B cell (primary cell): ENCODE measurements around the gene PGS1. TPM values are rescaled to one million over a fixed set of nuclear protein-coding genes. Genes with fewer than 3 reads are reported as not detected.

ENCODE experiments used
- ATAC-seq: fragments of 200-7000 bp; cut with Tn5 transposase; one replicate; pipeline ENCODE4 v1.10.0; 2021; ENCODE audit warnings: low read depth, mild to moderate bottlenecking, moderate number of reproducible peaks, moderate library complexity
- CTCF ChIA-PET: fragments of 350-600 bp; sonication (Branson Sonifier 250); formaldehyde crosslinking; loops from one replicate; lab custom pipeline; 2021; ENCODE audit warnings: antibody characterized with exemption, inconsistent platforms; lab: Charles Lee
- POLR2A ChIA-PET: fragments of 350-600 bp; sonication (Branson Sonifier 250); formaldehyde crosslinking; loops from one replicate; lab custom pipeline; 2021; ENCODE audit warnings: antibody characterized with exemption; lab: Charles Lee
- DNase-seq: peaks from one replicate; pipeline ENCODE4 v3.0.0; 2013
- H2AFZ ChIP-seq: 2 replicates; pipeline ENCODE4 v1.6.1; 2012; ENCODE audit warnings: mild to moderate bottlenecking, low read depth, low read length; ENCODE audit not compliant: insufficient read depth, poor library complexity, severe bottlenecking
- H3K27ac ChIP-seq, 2 donors: 1 replicate in 1 of 2; 2 replicates in 1 of 2; pipeline ENCODE4 v1.5.1; 2012 to 2013; ENCODE audit warnings: low read length in 2 of 2, mild to moderate bottlenecking in 2 of 2, moderate library complexity in 1 of 2
- H3K27me3 ChIP-seq, 4 experiments: fragments of 200-600 bp in 1 of 4; sonication (generic) in 1 of 4; replicated peaks in 1 of 4; 1 replicate in 2 of 4; 2 replicates in 2 of 4; pipeline versions ENCODE4 v1.6.1 to v1.7.0; 2013 to 2016; ENCODE audit warnings: low read length in 3 of 4, mild to moderate bottlenecking in 2 of 4, mixed read lengths in 1 of 4, moderate library complexity in 1 of 4; ENCODE audit not compliant: insufficient read depth in 4 of 4, control insufficient read depth in 3 of 4; ENCODE audit errors: control extremely low read depth in 1 of 4
- H3K36me3 ChIP-seq, 2 experiments: replicated peaks in 1 of 2; 1 replicate in 1 of 2; 2 replicates in 1 of 2; pipeline versions ENCODE4 v1.6.1 to v1.7.1; 2013; ENCODE audit warnings: low read length in 1 of 2; ENCODE audit not compliant: insufficient read depth in 2 of 2, control insufficient read depth in 1 of 2; ENCODE audit errors: control extremely low read depth in 1 of 2, extremely low read depth in 1 of 2
- H3K4me1 ChIP-seq, 2 donors: fragments of 200-600 bp in 1 of 2; sonication (generic) in 1 of 2; 1 replicate in 1 of 2; 2 replicates in 1 of 2; pipeline versions ENCODE4 v1.5.1 to v1.6.1; 2013 to 2017; ENCODE audit warnings: low read length in 2 of 2; ENCODE audit not compliant: control insufficient read depth in 2 of 2, insufficient read depth in 2 of 2
- H3K4me2 ChIP-seq: replicated peaks from 2 replicates; pipeline ENCODE3; 2012; ENCODE audit warnings: mild to moderate bottlenecking, low read depth, low read length; ENCODE audit not compliant: poor library complexity, severe bottlenecking
- H3K4me3 ChIP-seq, 5 experiments: fragments of 200-600 bp in 1 of 5; sonication (generic) in 1 of 5; 1 replicate in 3 of 5; 2 replicates in 2 of 5; pipeline versions ENCODE4 v1.5.1 to v1.7.0; 2011 to 2016; ENCODE audit warnings: low read length in 4 of 5, mild to moderate bottlenecking in 4 of 5, low read depth in 2 of 5, control low read depth in 1 of 5, moderate library complexity in 1 of 5; ENCODE audit not compliant: insufficient read depth in 1 of 5; ENCODE audit errors: control extremely low read depth in 1 of 5, extremely low read depth in 1 of 5
- H3K79me2 ChIP-seq: fragments of 200-600 bp; sonication (generic); one replicate; pipeline ENCODE4 v1.6.0; 2016; ENCODE audit warnings: low read length; ENCODE audit not compliant: control insufficient read depth, insufficient read depth
- H3K9ac ChIP-seq: fragments of 200-600 bp; sonication (generic); 2 replicates; pipeline ENCODE4 v1.6.1; 2017; ENCODE audit warnings: mild to moderate bottlenecking, low read length, moderate library complexity
- H3K9me3 ChIP-seq, 3 donors: one replicate each; pipeline versions ENCODE4 v1.6.1 to v1.7.1; 2013; ENCODE audit warnings: low read length in 2 of 3; ENCODE audit not compliant: control insufficient read depth in 2 of 3, insufficient read depth in 1 of 3; ENCODE audit errors: control extremely low read depth in 1 of 3
- H4K20me1 ChIP-seq: 2 replicates; pipeline ENCODE4 v1.6.0; 2012; ENCODE audit warnings: mild to moderate bottlenecking, low read length; ENCODE audit not compliant: insufficient read depth, control insufficient read depth, poor library complexity, severe bottlenecking
- H3K27ac Mint-ChIP-seq: one replicate; pipeline ENCODE4 v1.8.0; 2021; ENCODE audit warnings: mixed read lengths
- H3K27me3 Mint-ChIP-seq: one replicate; pipeline ENCODE4 v1.8.0; 2021; ENCODE audit warnings: mixed read lengths
- H3K4me1 Mint-ChIP-seq: one replicate; pipeline ENCODE4 v1.8.0; 2021; ENCODE audit warnings: mixed read lengths
- H3K4me3 Mint-ChIP-seq: one replicate; pipeline ENCODE4 v1.8.0; 2021; ENCODE audit warnings: mixed read lengths
- H3K9me3 Mint-ChIP-seq: one replicate; pipeline ENCODE4 v1.8.0; 2022; ENCODE audit warnings: mixed read lengths; ENCODE audit not compliant: insufficient read depth
- CTCF ChIP-seq: fragments of 200-600 bp; IDR thresholded peaks from one replicate; pipeline ENCODE4 v1.8.0; 2022; ENCODE audit warnings: antibody characterized with exemption, mild to moderate bottlenecking
- EZH2 ChIP-seq: IDR thresholded peaks from 2 replicates; pipeline ENCODE4 v1.6.1; 2012; ENCODE audit warnings: borderline replicate concordance, low read depth, mild to moderate bottlenecking, moderate library complexity, low read length; ENCODE audit not compliant: insufficient read depth, poor library complexity, severe bottlenecking
- WGBS: methylation state at CpG from one replicate; pipeline ENCODE4 v1.1.5; 2013; ENCODE audit warnings: missing lambda C conversion rate; ENCODE audit not compliant: insufficient coverage; 5-methylcytosine and 5-hydroxymethylcytosine counted together
- intact Hi-C: fragments of 100-400 bp; cut with micrococcal nuclease; formaldehyde crosslinking; loops from one replicate; pipeline ENCODE4 v1.10.0; 2022
- polyA plus RNA-seq: library from polyadenylated mRNA; depleted of rRNA; stranded (reverse); fragments of >200 nt; gene quantifications from 2 replicates; pipeline ENCODE4 v1.2.3, GENCODE V29; 2012
- total RNA-seq, 2 donors: library from RNA; stranded (reverse); fragments of 120-200 nt in 1 of 2; gene quantifications; 1 replicate in 1 of 2; 2 replicates in 1 of 2; pipeline versions ENCODE4 v1.2.3 to v1.2.4, GENCODE V29; 2013 to 2022

PGS1 gene
- total and polyA plus RNA-seq, 2 donors (not counting 1 experiment from before 2014, with no cell fraction given) = 85.1 to 88.3 TPM

- H3K4me2 ChIP-seq = no peak overlapping the region
- H3K27me3 ChIP-seq = peaks cover 0 to 8% (median 0%) of the 10 kb centered on the region in 4 experiments
- H3K9ac ChIP-seq = no peak overlapping the region
- ATAC-seq (no peak), DNase-seq (no peak)
- no peaks in the 10 kb centered on the region for H3K79me2 ChIP-seq
- peaks cover 6 to 8% of the 10 kb centered on the region in 2 donors for H3K4me1 ChIP-seq
- no peaks in the 10 kb centered on the region for H3K9me3 ChIP-seq
- H3K4me1 Mint-ChIP-seq = no peaks in the 10 kb centered on the region
- no peak overlapping the region for H2AFZ ChIP-seq
- H3K4me3 Mint-ChIP-seq = no peak overlapping the region
- intact Hi-C loops = no loop called here
- no peak overlapping the region for H3K27ac ChIP-seq
- H3K9me3 Mint-ChIP-seq = no peaks in the 10 kb centered on the region
- WGBS = 78% methylated on average over 5 of the region's 7 CpGs
- no peak overlapping the region for H3K4me3 ChIP-seq
- TF ChIP-seq EZH2 (no peak), CTCF (no peak)
- no peaks in the 10 kb centered on the region for H3K36me3 ChIP-seq
- no peak overlapping the region for H3K27ac Mint-ChIP-seq
- H3K27me3 Mint-ChIP-seq = peaks cover 13% of the 10 kb centered on the region
- ChIA-PET POLR2A (no interaction called here), CTCF (no interaction called here)
- no peaks in the 10 kb centered on the region for H4K20me1 ChIP-seq
Measured at GRCh38 chr17:78371056-78371455, 7.4 kb upstream of the PGS1 start.

GRCh38 chr17:78372841-78373240, 5.6 kb upstream of the PGS1 start:
- Histone ChIP-seq H3K27me3 (peaks cover 0 to 3% (median 0%) of the 10 kb centered on the region in 4 experiments), H3K4me3 (no peak overlapping the region), H3K9me3 (no peaks in the 10 kb centered on the region), H3K9ac (no peak overlapping the region), H3K79me2 (peaks cover 4% of the 10 kb centered on the region), H3K4me2 (no peak overlapping the region), H3K4me1 (peaks cover under 1 to 2% of the 10 kb centered on the region in 2 donors), H4K20me1 (no peaks in the 10 kb centered on the region), H3K36me3 (no peaks in the 10 kb centered on the region), H2AFZ (no peak overlapping the region), H3K27ac (no peak overlapping the region)
- no peak for DNase-seq
- ATAC-seq = no peak
- ChIA-PET POLR2A (interaction anchor here (0.6 kb wide), 1 partner anchor 33 kb away, joined by 3 read pairs; no protein-coding TSS in a partner anchor), CTCF (interaction anchor here (1.0 kb wide), 1 partner anchor 12 kb away, joined by 3 read pairs; no protein-coding TSS in a partner anchor)
- no peak for TF ChIP-seq EZH2
- no peak for TF ChIP-seq CTCF
- H3K27ac Mint-ChIP-seq = no peak overlapping the region
- H3K27me3 Mint-ChIP-seq = peaks cover 6% of the 10 kb centered on the region
- H3K9me3 Mint-ChIP-seq = no peaks in the 10 kb centered on the region
- intact Hi-C loops = no loop called here
- no peak overlapping the region for H3K4me3 Mint-ChIP-seq
- no peaks in the 10 kb centered on the region for H3K4me1 Mint-ChIP-seq
- 87% methylated on average over 5 of the region's 5 CpGs for WGBS
